DMS114 treated with DMSO at 0.1 percent for 48 hours (cell line): Measurements from ENCODE around the gene ASB2.

Experiments
- DNase-seq: peaks from one replicate; lab custom pipeline; 2025; ENCODE audit not compliant: unreplicated experiment; lab: John Stamatoyannopoulos, UW

The ASB2 gene

DNA sequence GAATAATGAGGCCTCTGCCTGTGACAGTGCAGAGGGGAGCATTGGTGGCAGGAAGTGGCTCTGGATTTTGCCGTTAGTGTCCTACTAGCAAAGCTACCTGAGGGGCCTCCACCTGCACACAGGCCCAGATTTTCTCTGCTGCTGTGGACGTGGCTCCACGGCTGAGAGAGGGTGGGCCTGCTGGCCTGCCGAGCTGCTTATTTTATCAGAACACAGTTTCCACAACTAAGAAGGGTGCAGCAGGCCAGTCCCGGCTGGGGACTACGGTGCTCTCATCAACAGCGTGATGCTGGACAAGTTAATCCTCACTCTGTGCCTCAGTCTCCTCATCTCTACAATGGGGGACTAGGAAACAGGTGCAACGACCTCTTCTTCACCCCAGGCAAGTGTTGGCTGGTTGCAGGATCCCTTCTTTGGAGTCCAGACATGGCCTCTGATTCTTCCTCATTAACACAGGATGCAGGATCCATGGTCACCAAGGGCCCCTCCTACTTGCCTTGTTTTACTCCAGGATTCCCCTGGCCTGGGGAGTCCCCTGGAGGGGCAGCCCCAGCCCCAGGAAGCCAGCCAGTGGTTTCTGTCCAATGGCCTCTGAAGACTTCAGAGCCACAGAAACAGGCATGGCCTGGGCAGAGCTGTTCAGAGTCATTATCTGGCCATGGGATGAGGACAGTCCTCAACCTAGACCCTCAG is 45.9 kb downstream of the ASB2 start:
- no peak for DNase-seq

DNA sequence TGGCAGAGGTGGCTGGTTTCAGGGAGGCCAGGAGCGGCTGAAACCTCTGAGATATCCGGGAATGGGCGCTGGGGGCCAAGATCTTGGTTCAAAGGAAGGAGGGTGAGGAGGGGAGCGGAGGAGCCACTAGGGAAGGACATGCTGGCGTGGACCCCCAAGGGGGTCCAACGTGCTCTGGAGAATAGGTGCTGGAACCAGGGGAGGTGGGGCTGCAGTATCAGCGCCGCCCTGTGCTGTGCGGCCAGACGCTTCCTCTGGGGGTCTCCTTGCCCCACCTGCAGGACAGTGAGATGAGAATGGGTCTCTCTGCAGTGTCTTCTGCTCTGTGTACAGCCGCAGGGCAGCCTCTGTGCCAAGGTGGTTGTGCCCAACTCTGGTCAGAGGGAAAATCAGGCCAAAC is 46.7 kb downstream of the ASB2 start:
- DNase-seq, result no peak

DNA sequence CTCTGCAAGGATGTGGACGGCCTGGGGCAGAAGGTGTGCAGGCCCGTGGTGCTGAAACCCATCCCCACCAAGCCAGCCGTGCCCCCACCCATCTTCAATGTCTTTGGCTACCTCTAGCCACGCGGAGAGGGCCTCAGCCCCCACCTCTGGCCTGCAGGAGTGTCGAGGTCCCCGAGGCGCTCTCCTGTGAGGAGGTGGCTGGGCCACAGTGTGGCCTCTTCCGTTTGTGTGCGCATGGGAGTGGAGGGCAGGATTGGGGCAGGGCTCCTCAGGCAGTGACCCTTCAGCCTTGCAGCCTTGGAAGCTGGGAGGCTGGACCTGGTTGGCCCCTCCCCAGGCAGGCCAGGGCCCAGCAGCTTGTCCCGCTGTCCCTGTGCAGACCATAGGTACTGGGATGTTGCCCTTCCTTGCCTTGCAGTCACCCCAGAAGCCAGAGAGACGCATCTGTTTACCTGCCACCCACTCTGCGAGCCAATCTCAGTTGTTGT is 47.3 kb downstream of the ASB2 start:
- no peak for DNase-seq

DNA sequence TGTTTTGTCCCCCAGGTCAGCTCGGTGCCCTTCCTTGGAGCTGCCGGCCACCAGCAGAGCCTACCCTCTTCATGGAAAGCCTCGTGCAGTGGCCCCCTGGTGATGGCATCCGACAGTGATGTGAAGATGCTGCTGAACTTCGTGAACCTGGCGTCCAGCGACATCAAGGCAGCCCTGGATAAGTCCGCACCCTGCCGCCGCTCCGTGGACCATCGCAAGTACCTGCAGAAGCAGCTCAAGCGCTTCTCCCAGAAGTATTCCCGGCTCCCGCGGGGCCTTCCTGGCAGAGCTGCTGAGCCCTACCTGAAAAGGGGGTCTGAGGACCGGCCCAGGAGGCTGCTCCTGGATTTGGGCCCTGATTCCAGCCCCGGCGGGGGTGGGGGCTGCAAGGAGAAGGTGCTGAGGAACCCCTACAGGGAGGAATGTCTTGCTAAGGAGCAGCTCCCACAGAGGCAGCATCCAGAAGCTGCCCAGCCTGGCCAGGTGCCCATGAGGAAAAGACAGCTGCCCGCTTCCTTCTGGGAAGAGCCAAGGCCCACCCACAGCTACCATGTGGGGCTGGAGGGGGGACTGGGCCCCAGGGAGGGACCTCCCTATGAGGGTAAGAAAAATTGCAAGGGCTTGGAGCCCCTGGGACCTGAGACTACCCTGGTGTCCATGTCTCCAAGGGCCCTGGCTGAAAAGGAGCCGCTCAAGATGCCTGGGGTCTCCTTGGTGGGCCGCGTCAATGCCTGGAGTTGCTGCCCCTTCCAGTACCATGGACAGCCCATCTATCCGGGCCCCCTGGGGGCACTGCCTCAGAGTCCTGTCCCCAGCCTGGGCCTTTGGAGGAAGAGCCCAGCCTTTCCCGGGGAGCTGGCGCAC is 48.0 kb downstream of the ASB2 start:
- DNase-seq, result no peak

DNA sequence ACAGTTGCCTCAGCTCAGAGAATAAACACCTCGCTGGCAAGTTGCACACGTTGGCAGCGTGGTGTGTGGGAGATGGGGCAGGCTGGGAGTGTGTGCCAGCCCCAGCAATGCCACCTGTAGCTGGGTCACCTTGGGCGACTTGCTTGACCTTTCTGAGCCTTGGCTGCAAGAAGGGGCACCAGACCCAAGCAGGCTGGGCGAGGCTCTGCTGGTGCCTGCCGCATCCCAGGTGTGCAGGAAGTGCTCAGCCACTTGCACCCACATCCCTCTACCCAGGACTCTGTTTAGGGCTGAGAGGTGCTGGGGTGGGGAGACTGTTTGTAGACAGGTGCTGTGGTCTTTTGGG is 48.6 kb downstream of the ASB2 start:
- no peak for DNase-seq

DNA sequence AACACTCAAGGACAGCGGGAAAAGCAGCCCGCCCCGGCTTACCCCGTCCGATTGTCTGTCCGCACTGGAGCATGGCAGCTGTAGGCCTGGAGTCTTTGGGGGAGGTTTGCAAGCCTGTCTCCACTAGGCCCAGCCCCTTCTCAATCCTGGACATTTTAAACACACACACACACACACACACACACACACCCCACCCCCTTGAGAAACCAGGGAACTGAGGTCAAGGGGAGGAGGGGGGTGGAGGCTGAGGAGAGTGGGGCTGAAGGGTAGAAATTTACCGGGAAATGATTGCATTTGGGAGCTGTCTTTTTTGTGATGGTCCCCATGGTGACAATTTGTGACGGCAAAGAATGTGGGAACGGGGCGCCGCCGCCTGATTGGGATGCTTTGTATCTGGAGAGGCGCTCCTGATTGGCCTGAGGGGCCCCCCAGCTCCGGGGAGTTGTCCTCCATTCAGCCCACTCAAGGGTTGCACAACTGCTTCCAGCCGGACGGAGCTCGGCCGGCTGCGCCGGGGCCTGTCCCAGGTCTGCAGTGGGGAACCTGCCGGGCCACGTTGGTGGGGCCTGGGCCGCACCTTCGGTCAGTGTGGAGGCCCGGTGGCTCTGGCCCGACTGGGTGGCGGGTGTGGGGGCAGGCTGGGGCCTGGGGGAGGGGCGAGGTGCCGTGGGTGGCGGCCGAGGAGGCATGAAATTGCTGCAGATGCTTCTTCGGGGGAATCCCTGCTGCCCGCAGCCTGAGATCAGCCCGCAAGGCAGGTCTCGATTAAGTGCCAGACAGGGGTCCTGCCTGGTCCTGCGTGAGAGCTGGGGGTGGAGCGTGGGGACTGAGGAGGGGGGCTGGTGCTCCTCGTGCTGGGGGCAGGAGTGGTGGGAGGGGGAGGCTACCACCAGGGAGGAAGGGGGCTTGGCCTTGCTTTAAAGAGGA is 49.2 kb downstream of the ASB2 start, which contains the start of gene FAM181A:
Gene FAM181A, plus strand, starts transcription at position 472 of the 927 bp plus-strand sequence. CDS start 942 bp downstream, outside the sequence.
- DNase-seq, result no peak

DNA sequence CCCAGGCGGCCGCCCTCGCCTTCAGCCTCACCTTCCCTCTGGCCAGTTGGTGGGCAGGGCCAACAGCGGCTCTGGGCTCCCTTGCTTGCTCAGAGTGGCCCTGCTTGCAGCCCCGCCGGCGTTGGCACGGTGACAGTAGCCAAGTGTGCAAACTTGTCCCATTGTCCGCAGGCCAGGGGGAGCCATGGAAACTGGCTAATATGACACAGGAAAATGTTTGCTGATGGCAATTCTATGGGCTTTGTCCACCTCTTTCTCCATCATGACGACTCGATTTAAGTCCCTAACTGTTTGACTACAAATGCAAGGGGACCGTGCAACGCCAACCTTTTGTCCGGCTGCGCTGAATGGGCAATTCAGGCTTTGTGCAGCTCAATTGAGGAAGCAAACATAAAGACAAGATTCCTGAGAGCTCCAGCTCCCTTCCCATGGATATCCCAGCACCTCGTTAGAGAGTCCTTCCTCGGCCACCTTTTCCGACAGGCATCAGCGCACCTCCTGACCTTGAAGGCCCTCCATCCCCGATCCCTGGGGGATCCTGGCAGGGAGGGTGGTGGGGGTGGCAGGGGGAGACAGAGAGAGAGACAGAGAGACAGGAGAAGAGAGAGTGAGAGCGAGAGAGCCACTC is 50.0 kb downstream of the ASB2 start:
- no peak for DNase-seq

DNA sequence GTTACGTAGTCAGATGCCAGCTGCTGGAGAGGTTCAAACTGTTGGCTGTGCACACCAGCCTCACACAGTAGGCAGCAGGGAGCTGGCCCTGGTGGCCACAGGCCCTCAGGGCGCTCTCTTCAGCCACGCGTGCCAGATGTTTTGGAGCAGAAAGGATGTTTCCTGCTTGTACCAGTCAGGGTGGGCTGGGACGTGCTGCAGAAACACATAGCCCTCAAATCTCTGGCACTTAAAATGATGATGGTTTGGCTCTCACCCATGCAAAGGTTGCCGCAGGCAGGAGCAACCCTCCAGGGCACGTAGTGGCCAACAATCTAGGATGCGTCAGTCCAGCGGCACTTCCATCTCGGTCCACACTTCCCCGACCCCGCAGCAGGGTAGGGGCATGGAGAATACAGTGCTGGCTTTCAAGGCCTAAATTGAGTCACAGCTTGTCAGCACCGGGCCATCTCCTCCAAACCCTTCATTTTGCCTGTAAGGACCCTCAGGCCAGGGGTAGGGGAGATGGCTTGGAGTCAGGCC is 50.9 kb downstream of the ASB2 start:
- DNase-seq, result no peak

DNA sequence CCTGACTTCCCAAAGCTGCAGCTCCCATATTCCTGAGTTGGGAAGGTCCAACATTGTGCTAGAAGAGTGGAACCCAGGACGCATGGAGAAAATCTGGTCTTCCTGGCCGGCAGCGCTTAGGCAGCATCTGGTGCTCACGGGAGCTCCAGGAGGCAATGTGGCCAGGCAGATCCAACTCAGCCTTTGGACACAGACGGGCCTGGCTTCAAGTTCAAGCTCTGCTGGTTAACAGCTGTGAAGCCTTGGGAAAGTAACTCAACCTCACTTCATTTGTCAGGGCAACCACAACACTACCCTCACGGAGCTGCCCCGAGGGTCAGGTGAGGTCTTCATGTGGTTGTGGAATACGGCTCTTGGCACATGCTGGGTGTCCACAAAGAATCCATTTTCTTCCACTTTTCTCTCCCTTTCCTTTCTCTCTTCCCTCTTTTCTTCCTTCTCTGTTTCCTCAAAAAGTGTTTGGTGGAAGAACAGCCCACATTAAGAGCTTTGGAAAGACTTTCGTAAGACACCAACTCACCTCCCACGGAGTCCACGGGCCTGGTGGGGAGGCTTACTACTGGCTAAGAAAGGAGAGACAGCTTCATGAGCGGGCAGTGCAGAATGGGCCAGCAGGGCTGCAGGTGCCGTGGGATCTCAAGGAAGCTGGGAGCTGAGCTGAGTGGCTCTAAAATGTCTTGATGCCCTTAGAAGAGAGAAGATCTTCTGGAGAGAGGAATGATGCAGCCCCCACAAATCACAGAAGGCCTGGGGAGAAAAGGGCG is 51.6 kb downstream of the ASB2 start:
- DNase-seq, result no peak

DNA sequence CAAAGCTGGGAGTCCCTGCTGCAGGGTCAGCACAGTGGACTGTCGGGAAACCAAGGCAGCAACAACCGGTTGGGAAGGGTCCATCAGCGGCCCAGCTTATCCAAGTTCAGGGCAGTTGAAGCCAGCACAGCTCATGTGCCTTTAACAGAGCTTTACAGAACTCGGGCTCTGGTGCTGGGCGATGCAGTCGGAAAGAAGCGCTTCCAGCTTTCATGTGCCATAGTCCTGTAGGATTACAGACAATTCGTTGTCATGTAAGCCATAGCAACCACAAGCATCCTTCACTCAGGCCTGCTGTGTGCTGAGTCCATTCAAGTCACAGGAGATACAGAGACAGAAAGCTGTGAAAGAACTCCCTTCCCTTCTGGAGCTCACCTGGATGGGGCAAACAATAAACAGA is 52.7 kb downstream of the ASB2 start:
- DNase-seq, result no peak

DNA sequence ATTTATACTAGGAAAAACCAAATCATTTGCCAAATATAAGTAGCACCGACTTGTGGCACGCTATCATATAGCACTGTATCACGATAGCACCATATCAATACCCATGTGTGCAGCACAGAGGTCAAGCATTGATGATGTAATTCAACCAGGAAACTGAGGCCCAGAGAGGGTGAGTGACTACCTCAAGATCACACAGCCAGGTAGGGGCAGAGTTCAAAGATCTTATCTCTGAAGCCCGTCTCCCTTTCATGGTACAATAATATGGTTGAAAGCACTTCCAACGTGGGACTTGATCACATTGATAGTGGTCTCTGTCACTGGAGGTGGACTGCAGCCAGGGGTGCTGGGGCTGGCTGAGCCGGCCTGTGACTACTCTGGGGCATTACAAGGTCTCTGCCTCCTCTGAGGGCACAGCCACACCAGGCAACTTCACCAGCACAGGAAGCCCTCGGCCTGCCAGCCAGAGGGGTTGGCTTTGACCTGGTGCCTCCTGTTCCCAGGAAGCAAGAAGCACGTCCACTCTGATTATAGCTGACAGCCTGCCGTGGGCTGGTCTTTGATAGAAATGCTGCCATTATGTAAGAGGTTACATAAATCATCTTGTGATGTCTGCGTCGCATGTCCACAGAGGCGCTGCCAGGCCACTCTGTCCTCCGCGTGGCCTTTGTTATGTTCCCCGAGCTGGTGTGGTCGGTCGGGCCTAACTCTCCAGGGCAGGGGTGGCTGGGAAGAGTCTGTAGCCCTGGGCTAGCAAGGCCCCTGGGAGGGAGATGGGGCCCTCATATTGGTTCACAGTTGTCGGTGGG is 55.2 kb downstream of the ASB2 start:
- DNase-seq, result no peak

DNA sequence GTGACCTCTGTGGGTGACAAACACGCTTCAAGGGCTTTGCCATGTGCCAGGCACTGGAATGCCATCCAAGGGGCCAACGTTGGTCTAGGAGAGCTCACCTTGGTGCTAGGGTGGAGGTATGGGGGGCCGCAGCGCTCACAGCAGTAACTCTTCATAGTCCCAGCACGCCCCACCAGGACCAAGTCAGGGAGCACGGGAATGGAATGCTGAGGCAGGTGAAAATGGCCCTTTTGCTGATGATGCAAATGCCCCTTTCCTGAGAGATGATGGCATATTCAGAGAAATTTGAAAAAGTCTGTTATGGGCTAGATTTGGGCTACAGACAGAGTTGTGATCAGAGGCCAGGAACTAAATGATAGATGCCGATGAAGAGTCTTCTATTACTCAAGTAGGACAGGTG is 59.2 kb downstream of the ASB2 start:
- no peak for DNase-seq

DNA sequence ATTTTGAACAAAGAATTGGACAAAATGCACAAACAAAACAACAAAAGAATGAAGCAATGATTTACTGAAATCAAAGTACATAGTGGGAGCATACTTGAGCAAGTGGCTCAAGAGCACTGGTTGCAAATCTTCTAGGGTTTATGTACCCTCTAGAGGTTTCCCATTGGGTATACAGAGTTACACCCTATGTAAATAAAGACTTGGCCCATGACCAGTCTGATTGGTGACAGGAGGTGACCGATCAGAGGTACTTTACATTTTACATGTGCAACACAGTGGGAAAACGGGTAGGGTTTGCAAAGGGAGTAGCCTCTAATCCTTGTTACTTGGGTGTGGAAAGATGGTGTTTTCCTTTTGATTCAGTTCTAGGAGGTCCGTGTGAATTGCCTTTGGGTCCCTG is 59.9 kb downstream of the ASB2 start:
- no peak for DNase-seq

DNA sequence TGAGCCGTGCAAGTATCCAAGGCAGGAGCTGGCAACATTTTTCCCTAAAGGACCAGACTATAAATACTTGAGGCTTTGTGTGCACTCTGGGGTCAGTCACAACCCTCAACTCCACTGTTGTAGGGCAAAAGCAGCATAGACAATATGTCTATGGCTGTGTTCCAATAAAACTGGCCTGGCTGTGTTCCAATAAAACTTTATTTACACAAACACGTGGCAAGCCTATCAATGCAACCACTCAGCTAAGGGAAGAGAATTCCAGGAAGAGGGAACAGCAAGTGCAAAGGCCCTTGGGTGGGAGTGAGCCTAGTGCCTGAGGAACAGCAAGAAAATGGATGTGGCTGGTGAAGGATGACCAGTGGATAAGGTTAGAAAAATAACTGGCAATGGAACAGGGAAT is 60.6 kb downstream of the ASB2 start:
- DNase-seq, result no peak

DNA sequence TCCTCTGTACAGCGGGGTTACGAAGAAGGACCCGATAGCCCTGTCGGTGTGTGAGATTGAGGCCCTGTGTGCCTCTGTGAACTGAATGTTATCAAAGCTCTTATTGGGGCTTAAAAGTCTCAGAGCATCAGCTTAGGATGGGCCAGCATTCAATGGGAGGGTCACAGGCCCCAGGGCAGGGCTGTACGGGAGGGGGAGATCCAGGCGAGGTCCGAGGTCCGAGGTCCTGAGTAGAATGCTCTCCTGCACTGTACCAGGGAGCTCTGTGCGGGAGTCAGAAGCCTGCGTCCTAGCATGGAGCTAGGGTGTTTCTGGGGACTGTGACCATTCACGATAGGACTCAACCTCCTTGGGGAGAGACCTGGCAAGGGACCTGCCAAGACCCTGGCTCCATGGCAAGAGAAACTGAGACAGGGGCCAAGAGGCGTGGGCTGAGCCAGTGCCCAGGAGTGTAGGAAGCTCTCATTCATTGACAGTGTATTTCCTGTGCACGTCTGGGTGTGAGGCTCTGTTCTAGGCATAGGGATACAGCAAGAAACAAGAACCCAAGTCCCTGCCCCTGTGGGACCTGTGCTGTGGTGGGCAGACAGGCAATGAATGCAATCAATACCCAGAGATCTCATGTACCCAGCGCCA is 61.2 kb downstream of the ASB2 start:
- DNase-seq, result no peak

DNA sequence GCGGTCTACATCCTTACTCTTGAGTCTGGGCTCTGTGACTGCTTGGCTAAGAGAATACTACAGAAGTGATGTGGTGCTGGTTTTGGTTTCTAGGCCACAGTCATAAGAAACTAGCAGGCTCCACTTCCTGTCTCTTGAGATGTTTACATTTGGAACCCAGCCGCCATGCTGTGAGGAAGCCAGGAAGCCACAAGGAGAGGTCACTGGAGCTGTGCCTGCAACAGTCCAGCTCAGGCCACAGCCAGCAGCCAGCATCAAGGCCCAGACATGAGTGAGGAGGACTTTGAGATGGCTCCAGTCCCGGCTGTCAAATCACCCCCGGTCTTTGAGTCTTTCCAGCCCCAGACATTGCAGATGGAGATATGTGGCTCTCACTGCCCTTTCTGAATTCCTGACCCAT is 62.1 kb downstream of the ASB2 start:
- DNase-seq, result no peak

DNA sequence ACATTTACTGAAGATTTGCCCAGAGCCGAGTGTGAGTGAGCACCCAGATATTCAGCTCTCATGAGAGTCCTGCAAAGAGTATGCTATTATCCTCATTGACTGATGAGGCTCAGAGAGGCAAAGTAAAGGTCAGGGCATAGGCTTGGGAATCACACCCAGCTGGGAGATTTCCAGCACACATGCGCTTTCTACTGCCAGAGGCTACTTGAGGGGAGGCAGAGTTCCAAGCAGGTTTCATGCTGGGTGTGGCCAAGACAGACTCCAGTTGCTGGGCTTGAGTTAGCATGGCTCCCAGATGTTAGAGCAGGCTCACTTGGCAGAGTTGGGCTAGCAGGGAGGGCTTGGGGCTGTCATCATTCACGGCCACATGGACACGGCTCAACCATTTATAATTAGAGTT is 63.6 kb downstream of the ASB2 start:
- no peak for DNase-seq

DNA sequence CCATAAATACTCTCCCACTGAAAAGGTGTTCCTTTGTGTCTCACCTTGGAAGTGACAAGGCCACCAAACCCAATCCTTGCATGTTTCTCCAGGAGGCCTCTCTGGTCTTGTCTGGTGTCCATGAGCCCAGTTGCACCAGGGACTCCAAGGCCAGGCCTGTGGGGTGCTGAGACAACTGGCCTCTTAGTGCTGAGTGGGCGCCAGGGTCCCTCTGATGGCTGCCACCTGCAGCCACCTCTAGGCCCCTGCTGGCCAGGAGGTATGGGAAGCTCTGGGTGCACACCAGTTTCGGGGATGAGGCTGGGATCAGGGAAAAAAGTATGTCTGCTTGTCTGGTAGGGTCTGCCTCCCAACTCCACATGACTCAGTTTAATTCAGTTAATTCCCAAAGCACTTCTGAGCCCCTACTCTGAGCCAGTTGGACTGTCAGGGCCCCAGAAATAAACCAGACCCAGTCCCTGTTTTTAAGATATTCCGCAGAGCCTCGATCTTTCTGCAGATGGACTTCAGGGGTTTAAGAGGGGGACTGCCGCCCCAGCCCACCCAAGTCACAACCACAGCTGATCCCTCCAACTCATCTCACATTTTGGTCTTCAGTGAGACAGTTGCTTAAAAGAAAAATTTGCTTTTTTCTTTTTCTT is 64.3 kb downstream of the ASB2 start:
- DNase-seq, result no peak
